ENCODE measurements around the gene SPTLC2.
"Not testable (repeated sequence)": the region's sequence is repeated elsewhere in the genome, so short reads cannot be mapped to it uniquely, and the experiment has no call there.

The SPTLC2 gene, protein sequence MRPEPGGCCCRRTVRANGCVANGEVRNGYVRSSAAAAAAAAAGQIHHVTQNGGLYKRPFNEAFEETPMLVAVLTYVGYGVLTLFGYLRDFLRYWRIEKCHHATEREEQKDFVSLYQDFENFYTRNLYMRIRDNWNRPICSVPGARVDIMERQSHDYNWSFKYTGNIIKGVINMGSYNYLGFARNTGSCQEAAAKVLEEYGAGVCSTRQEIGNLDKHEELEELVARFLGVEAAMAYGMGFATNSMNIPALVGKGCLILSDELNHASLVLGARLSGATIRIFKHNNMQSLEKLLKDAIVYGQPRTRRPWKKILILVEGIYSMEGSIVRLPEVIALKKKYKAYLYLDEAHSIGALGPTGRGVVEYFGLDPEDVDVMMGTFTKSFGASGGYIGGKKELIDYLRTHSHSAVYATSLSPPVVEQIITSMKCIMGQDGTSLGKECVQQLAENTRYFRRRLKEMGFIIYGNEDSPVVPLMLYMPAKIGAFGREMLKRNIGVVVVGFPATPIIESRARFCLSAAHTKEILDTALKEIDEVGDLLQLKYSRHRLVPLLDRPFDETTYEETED

DNA sequence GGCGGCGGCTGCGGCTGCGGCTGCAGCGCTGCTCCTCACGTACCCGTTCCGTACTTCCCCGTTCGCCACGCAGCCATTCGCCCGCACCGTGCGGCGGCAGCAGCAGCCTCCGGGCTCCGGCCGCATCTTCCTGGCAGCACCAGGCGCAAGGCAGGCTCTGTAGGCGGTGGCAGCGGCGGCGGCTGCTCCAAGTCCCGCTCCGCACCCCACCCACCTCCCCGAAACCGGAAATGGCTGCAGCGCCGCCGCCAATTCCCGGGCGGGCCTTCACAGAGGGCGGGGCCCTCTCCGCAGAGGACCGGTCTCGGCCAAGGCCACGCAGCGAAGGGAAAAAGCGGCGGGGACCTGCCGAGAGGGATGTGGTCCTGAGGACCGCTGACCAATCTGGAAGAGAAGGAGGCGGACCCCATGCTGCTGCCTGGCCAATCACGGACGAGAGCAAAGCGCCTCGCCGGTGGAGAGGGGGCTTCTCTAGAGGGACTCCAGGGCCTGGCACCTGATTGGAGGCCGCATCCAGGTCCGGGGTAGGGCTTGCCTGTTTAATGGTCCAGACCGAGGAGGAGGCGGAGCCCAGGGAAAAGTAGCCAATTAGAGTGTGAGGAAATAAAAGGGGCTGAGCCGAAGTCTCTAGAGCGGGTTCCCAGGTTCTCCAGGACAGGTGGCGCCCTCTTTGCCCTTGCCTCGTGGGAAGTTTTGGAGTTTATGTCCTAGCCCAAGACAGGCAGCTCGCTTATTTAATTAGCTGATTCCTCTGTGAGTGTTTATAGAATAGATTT is at the start of gene SPTLC2:
SPTLC2 (minus strand) TSS at position 184 of the 776 bp plus-strand sequence; CDS start at position 126, 58 bp downstream.
- DNase-seq (ENCODE audit: low spot score): peak; percentile 98

DNA sequence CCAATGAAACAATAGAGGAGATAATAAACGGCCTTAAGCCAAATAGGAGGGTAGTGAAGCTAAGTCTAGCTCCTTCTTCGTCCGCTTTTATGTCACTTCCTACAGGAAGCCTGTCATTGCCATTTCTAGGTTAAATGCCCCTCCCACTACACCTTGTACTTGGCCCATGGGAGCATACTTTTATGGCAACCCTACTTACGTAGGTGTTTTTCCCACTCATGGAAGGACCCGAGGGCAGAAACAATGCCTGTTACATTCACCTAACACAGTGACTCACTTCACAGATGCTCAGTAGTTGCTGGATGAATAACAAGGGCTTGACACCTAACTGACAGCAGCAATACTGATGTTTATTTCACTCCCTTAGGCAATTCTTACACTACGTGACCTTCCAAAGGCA is 46.9 kb upstream of the SPTLC2 start:
- no peak for DNase-seq (ENCODE audit: low spot score)

DNA sequence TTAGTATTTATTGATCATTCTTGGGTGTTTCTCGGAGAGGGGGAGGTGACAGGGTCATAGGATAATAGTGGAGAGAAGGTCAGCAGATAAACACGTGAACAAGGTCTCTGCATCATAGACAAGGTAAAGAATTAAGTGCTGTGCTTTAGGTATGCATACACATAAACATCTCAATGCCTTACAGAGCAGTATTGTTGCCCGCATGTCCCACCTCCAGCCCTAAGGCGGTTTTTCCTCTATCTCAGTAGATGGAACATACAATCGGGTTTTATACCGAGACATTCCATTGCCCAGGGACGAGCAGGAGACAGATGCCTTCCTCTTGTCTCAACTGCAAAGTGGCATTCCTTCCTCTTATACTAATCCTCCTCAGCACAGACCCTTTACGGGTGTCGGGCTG is 45.1 kb upstream of the SPTLC2 start:
- DNase-seq (ENCODE audit: low spot score): not testable (repeated sequence)

DNA sequence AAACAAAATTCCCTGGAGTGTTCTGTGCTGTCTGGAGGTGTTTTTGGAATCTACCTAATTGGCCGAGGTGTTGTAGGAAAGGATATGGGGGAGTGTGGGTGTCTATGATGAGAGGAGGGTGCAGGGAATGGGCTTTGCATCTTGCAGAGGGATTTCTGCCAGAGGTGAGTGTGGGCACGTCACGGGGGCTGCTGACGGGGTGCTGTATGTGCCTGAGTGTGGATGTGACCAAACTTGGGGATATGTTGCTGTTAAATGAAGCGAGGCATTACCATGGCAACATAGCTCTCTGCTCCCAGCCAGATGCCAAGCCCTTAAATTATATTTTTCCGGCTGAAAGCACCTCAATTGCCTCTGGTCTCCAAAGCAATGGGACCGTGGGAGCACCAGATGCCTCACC is 44.3 kb upstream of the SPTLC2 start:
- DNase-seq (ENCODE audit: low spot score): no peak

GRCh38 chr14:77659831-77660230 is 43.4 kb upstream of the SPTLC2 start:
- DNase-seq (ENCODE audit: low spot score): no peak

GRCh38 chr14:77657280-77657679 is 40.8 kb upstream of the SPTLC2 start:
- no peak for DNase-seq (ENCODE audit: low spot score)

- DNase-seq (ENCODE audit: low spot score): no peak
Measured at GRCh38 chr14:77654001-77654441, 37.6 kb upstream of the SPTLC2 start.

- DNase-seq (ENCODE audit: low spot score): no peak
Measured at GRCh38 chr14:77649326-77649725, 32.9 kb upstream of the SPTLC2 start.

GRCh38 chr14:77648520-77649200 is 32.2 kb upstream of the SPTLC2 start:
- DNase-seq (ENCODE audit: low spot score): no peak

DNA sequence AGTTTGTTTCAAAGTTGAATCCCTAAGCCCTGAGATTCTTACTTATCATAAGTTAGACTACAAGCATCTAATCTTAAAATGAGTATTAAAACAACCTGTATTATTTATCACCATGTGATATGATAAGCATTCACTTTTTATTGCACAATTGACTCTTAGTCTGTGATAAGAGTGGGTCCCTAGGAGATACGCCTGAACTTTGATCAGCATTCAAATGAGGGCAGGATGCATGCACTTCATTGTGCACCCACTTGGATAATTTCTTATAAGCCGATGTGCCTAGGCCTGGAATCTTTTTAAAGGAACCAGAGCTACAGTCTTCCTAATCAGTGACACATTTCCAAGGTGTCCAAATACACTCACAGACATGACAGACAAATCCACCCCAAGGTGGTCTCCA is 31.4 kb upstream of the SPTLC2 start:
- DNase-seq (ENCODE audit: low spot score): no peak

DNA sequence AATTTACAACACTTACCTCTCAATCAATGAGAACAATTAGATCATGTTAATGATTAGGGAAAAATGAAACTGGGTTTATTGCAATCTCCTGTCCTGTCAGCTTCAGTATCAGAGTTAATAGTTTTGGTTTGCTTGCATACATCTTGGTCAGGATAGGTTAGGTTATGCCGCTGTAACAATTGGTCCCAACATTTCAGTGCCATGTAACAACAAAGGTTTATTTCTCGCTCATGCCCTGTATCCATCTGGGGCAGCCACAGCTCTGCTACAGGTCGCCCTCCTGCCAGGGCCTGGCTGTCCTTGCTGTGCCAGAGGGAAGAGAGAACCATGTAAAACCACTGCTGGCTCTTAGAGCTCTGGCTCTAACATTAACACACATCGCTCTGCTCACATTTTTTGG is 30.5 kb upstream of the SPTLC2 start:
- no peak for DNase-seq (ENCODE audit: low spot score)

- DNase-seq (ENCODE audit: low spot score): no peak
Measured at GRCh38 chr14:77645520-77646230, 29.2 kb upstream of the SPTLC2 start.

GRCh38 chr14:77642407-77642806 is 26.0 kb upstream of the SPTLC2 start:
- no peak for DNase-seq (ENCODE audit: low spot score)

- DNase-seq (ENCODE audit: low spot score): peak; percentile 64
Measured at GRCh38 chr14:77641534-77642341, 25.3 kb upstream of the SPTLC2 start.

DNA sequence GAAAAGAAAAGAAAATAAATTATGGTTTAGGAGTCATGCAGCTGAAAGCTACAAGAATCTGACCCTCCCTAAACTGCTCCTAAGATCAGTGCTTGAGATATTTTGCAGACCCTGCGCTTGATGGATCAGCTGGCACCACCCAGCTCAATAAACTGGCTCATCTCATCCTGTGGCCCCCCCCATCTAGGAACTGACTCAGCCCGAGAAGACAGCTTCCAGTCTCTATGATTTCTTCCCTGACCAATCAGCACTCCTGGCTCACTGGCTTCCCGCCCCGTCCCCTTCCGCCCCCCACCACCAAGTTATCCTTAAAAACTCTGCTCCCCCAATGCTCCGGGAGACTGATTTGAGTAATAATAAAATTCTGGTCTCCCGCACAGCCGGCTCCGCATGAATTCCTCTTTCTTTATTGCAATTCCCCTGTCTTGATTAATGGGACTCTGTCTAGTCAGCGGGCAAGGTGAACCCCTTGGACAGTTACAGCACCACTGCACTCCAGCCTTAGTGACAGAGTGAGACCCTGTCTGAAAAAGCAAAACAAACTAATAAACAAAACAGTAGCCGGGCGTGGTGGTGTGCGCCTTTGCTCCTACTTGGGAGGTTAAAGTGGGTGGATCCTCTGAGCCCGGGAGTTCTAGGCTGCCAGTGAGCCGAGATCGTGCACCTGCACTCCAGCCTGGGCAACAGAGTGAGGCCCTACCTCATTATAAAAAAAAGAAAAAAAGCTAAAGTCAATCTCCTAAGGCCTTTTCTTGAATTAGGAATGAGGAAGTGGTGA is 24.5 kb upstream of the SPTLC2 start:
- no peak for DNase-seq (ENCODE audit: low spot score)

- DNase-seq (ENCODE audit: low spot score): no peak
Measured at GRCh38 chr14:77638771-77639171, 22.3 kb upstream of the SPTLC2 start.

DNA sequence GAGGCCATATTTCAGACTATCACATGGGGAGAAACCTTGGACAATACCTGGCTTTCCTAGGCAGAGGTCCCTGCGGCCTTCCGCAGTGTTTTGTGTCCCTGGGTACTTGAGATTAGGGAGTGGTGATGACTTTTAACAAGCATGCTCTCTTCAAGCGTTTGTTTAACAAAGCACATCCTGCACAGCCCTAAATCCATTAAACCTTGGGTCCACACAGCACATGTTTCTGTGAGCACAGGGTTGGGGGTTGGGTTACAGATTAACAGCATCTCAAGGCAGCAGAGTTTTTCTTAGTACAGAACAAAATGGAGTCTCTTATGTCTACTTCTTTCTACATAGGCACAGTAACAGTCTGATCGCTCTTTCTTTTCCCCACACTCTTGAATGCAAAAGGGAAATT is 19.4 kb upstream of the SPTLC2 start:
- not testable (repeated sequence) for DNase-seq (ENCODE audit: low spot score)

- DNase-seq (ENCODE audit: low spot score): not testable (repeated sequence)
Measured at GRCh38 chr14:77635466-77635865, 19.0 kb upstream of the SPTLC2 start.

DNA sequence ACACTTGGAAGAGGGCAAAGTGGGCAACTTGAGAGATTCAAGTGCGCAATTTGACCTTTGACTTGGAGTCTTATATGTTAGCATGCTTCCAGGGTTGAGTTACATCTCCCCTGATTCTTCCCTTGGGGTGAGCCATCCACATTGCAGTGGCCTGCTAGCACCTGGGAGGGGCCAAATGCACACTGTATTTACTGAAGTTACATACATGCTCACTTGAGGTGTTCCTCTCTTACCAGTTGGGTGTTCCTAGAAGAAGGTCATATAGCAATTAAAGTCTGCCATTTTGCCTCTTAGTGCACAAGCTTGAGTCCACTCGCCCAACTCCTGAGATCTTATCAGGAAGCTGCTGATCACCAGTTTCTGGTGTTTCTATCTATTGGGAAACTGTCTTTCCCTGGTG is 13.7 kb upstream of the SPTLC2 start:
- DNase-seq (ENCODE audit: low spot score): no peak

DNA sequence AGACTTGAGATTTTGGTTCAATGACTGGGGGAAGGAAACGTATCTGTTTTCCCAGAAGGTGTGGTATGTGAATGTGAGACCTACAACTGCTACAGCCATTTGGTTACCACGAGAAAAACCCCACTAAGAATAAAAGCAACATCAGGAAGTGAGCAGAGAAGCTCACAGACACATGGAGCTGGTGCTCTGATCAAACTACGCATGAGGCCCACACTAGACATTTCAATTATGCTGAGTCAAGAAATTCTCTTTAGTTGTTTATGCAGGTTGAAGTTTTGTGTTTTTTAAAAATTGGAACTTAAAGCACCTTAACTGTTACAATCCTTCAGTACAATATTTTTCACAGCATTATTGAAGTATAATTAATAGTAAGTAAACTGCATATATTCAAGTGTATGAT is 8.9 kb upstream of the SPTLC2 start:
- DNase-seq (ENCODE audit: low spot score): no peak

All from CD4-positive, alpha-beta T cell treated with Interleukin-2 at 100 ng/mL for 4 hours (primary cell).